DMS153 (cell line): ENCODE results near the gene WDR33.
"Not testable (repeated sequence)": the region's sequence is repeated elsewhere in the genome, so short reads cannot be mapped to it uniquely, and the experiment has no call there.

Source experiments
- DNase-seq: peaks from one replicate; lab custom pipeline; 2025; lab: John Stamatoyannopoulos, UW

The WDR33 gene

GRCh38 chr2:127763776-127764175 is 47.2 kb downstream of the WDR33 start:
- no peak for DNase-seq

GRCh38 chr2:127762846-127763245 is 48.1 kb downstream of the WDR33 start:
- DNase-seq, result no peak

GRCh38 chr2:127762441-127762840 is 48.5 kb downstream of the WDR33 start:
- DNase-seq, result no peak

DNA sequence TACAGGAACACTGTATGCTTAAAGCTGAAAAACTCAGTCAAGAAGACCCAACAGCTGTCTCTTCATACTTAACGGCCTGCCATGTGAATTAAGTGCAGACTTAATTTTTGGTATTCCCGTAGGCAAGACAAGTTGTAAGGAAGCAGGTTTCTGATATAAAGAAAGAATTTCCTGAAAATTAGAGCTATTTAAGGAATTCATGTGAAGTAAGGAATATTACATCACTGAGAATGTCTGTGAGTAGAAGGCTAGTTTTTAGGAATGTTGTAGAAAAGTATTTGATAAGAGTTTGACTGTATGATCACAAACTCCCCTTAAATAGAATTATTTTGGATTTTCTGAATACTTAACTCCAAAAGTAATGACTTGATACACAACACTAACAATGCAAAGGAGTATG is 51.0 kb downstream of the WDR33 start:
- DNase-seq, result no peak

DNA sequence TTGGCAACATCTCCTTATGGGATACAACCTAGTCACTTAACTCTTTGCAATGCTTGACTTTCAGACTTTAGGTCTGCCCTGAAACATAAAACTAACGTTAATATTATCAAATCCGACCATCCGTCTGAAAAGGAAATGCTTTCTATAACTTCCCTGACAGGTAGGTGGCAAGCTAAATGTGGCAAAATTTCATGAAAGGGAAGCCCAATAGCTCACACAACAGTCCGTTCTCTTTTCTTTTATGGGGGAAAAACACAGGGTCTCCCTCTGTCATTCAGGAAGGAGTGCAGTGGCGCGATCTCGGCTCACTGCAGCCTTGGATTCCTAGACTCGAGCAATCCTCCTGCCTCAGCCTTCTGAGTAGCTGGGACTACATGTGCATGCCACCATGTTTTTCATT is 56.8 kb downstream of the WDR33 start:
- no peak for DNase-seq

DNA sequence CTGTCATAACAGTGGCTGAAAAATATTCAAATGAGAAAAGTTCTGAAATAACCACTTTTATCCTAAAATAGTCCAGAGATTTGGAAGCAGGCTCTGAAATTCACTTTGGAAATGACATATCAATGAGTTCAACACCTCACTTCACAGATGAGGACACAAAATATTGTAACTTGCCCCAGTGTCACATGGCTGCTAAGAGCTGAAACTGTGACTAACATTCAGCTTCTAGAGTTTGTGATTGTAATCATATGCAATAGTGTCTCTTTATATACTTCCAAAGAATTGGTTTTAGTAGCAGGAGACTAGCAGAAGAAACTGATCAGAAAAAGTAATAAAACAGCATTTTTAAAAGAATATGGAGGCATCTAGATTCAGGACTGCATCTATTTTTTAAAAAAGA is 57.6 kb downstream of the WDR33 start:
- DNase-seq, result no peak

DNA sequence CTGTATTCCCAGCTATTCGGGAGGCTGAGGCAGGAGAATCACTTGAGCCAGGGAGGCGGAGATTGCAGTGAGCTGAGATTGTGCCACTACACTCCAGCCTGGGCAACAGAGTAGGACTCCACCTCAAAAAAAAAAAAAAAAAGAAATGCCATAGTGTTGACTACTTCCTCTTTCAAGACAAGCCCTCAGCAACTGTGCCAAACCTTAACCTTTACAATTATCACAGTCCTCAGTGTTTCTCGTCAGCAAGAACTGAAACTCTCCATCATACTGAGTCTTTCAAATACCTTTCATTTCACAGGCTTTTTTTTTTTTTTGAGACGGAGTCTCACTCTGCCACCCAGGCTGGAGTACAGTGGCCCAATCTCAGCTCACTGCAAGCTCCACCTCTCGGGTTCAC is 61.4 kb downstream of the WDR33 start:
- not testable (repeated sequence) for DNase-seq

- no peak for DNase-seq
These were observed 63.4 kb downstream of the WDR33 start for GRCh38 chr2:127747621-127748020.

DNA sequence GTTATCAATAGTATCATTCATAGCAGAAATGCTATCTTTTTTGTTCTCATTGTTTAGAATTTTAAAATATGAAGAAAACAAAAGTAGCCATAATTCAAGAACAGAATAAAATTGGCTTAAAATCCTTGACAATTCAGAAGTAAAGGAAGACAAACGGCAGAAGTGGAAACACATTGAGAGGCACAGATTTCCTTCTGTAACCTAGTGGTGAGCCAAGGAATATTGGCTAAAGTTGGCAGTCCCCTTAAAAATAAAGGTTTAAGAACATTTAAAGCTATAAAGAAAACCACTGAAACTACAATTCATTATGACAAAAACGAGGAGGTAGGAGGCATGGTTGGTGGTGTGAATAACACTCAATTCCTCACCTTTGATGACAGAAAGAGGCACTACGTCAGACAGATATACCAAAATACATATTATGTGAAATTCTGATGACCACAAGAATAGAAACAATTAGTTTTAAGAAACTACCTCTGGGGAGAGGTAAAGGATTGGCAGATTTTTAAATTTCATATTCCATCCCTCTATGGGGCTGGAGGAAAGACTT is 67.4 kb downstream of the WDR33 start:
- no peak for DNase-seq

DNA sequence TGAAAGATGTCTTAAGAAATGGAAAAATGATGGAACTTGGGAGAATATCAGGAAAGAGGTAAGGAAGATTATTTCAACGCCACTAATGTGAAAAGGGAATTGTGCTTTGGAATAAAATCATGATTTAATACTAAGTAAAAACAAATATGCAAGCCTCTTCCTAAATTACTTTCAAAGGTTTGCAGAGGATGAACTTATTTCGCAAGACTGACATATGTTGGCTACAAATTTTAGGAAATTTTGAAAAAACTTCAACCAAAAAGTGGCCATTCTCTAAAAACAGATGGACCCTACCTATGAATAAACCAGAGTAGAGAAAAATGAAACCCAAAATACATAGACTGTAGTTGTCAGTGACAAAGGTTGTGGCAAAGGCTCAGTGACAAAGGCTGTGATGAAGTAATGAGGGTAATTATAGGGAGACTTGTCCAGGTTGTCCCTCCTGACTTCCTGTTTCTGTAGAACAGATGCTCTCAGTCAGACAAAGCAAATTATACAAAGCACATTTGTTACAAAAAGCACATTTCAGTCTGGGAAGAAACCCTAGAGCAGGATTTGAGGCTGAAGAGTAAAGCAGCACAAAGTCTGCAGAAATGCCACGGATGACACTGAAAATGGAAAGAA is 70.2 kb downstream of the WDR33 start:
- DNase-seq, result peak; percentile 29

GRCh38 chr2:127739800-127740199 is 71.2 kb downstream of the WDR33 start:
- DNase-seq, result no peak

- no peak for DNase-seq
These were observed 73.1 kb downstream of the WDR33 start for GRCh38 chr2:127737892-127738291.

DNA sequence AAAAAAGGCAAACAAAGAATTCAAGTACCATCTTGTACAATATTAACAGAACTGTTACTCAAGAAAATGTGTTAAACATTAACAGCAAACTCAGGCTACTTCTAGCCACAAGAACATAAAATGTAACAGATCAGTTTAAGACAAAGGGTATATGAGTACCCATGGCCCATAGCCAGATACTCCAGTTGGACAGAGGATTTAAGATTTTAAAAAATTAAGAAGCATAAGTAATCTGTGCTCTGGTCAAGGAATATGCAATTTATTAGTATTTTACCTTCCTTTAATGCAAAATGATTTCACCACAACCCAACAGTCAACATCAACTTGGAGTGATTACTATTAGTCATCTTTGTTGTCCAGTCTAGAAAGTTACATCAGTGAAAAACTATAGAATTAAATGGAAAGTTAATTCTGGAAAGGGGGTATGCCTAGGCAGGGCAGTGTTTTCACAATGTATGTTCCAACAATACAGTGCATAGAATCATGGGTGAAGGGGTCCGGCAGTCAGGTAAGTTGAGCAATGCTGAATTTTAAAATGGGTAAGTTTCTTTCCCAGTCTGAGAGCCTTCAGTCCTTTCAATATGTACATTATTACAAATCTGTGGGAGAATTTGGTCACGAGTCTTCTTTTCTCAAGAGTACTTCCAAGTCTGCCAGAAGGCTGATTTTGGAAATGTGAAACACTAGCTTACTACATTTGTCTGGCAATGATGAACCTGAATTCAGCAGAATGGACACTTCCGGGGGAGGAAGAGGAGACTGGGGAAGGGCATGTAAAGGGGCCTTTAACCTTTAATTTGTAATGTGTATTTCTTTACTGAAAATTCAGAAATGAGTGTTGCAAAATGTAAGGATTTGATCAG is 75.2 kb downstream of the WDR33 start:
- no peak for DNase-seq

DNA sequence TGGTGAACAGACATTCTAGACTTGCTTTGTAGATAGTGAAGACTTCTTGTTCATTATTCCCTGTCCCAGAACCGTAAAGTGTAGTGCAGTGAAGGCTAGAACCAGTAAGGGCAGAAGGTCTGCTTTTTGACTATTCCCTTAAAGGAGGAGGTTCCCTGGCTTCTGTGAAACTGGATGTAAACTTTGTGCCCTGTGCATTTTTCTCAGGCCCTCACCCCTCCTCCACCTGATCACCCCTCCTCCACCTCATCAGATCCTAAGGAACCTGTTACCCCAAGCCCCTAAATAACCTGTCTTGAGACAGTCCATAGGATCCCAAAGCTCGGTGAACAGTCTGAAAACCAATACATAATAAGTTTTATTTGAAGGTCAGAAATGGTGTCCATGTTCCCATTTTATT is 75.9 kb downstream of the WDR33 start:
- no peak for DNase-seq

GRCh38 chr2:127733816-127734537 is 77.0 kb downstream of the WDR33 start:
- no peak for DNase-seq

GRCh38 chr2:127733113-127733815 is 77.7 kb downstream of the WDR33 start:
- no peak for DNase-seq

GRCh38 chr2:127726158-127726880 is 84.7 kb downstream of the WDR33 start:
- no peak for DNase-seq

DNA sequence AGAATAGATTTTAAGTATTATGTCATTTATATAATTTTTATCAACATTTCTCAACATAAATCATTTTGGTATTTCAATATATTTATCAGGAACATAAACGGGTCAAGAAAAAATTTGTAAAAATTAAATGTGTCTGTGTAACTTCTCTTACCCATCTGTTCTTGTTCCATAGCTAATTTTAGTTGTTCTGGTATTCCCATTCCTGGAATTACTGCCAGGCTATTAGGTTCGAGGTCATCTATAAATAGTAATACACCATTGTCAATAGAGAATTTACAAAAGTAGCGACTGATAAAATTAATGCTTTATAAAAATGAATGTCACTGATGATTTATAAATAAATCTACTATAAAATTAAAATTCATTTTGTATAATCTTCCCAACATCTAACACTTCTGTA is 88.2 kb downstream of the WDR33 start:
- DNase-seq, result no peak

DNA sequence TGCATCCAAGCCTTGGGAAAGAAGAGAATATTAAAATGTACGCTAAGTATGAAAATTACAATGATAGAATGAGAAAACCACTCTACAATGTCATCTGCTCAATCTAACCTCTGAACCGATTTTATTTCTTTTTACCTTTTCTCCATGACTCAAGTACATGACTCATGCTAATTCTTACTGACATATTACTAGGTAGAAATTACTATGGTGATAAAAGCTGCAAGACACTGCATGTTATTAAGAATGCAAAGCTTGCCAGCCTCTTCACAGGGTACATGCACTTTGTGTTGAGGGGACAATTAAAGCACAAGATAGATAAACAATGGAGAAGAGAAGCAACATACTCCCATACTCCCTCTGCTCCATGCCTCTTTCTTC is 89.0 kb downstream of the WDR33 start:
- DNase-seq, result no peak

DNA sequence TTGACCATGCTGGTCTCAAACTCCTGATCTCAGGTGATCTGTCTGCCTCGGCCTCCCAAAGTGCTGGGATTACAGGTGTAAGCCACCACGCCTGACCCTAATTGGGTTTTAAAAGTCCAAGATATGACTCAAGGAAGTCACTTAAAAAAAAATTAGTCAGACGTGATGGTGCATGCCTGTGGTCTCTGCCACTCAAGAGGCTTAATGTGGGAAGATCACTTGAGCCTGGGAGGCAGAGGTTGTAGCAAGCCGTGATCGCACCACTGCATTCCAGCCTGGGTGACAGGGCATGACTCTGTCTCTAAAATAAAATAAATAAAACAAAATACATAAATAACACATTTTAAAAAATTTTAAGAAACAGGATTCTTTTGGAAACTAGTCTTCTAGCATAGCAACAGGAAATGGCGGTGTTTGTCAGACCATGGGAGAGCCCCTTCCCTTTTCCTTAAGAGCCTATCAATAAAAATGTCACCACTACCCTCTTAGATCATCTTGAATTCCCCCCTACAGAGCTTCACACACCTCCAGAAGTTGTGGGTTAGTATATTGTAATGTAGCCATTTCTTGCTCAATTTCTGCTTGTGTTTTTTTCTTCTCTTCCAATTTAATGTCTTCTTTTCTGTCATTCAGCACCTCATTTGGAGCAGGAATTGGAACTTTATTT is 89.5 kb downstream of the WDR33 start:
- no peak for DNase-seq
